ENCODE data around the gene KLHL25. TPM values are rescaled to one million over a fixed set of nuclear protein-coding genes. Genes with fewer than 3 reads are reported as not detected.

KLHL25 gene
- total RNA-seq, 1 experiment from 2014 or later, result 18.4 TPM

GRCh38 chr15:85717212-85717611 is 77.5 kb downstream of the KLHL25 start:
- H3K36me3 Mint-ChIP-seq (ENCODE audit: insufficient read depth in 1 of 3, low read depth in 3 of 3), result peaks cover 4 to 52% (median 45%) of the 10 kb centered on the region in 3 experiments; a peak in 6 of 7 replicates
- TF ChIP-seq, protein P1, sequence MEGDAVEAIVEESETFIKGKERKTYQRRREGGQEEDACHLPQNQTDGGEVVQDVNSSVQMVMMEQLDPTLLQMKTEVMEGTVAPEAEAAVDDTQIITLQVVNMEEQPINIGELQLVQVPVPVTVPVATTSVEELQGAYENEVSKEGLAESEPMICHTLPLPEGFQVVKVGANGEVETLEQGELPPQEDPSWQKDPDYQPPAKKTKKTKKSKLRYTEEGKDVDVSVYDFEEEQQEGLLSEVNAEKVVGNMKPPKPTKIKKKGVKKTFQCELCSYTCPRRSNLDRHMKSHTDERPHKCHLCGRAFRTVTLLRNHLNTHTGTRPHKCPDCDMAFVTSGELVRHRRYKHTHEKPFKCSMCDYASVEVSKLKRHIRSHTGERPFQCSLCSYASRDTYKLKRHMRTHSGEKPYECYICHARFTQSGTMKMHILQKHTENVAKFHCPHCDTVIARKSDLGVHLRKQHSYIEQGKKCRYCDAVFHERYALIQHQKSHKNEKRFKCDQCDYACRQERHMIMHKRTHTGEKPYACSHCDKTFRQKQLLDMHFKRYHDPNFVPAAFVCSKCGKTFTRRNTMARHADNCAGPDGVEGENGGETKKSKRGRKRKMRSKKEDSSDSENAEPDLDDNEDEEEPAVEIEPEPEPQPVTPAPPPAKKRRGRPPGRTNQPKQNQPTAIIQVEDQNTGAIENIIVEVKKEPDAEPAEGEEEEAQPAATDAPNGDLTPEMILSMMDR (conservative IDR thresholded peaks at IDR 0.05), result no peak
- H2BK12ac ChIP-seq (ENCODE audit: insufficient read length, low read depth, low read length), result no peak overlapping the region
- H2BK5ac ChIP-seq (ENCODE audit: insufficient read length, low read length), result no peak overlapping the region
- H3K27me3 Mint-ChIP-seq (ENCODE audit: low read depth), result no peaks in the 10 kb centered on the region
- no peak overlapping the region for H2BK120ac ChIP-seq (ENCODE audit: low read depth, low read length, poor library complexity, severe bottlenecking)
- no peak overlapping the region for H3K4me3 Mint-ChIP-seq
- no peak overlapping the region for H2BK15ac ChIP-seq (ENCODE audit: low read depth, low read length)
- H3K4ac ChIP-seq (ENCODE audit: low read depth, low read length), result no peak overlapping the region
- H3K9me3 Mint-ChIP-seq, result no peaks in the 10 kb centered on the region
- no peaks in the 10 kb centered on the region for H3K23me2 ChIP-seq (ENCODE audit: insufficient read length, low read depth, low read length, poor library complexity, severe bottlenecking)
- H3K27ac Mint-ChIP-seq, result no peak overlapping the region
- no peak overlapping the region for H2AFZ ChIP-seq (ENCODE audit: low read length)
- H4K5ac ChIP-seq (ENCODE audit: insufficient read length, low read depth, low read length), result no peak overlapping the region
- H3K79me1 ChIP-seq (ENCODE audit: insufficient read depth, low read depth, low read length, poor library complexity, severe bottlenecking), result no peaks in the 10 kb centered on the region
- no peak overlapping the region for H3K23ac ChIP-seq (ENCODE audit: insufficient read length, low read depth, low read length)
- no peak overlapping the region for H3K4me2 ChIP-seq (ENCODE audit: insufficient read depth, insufficient read length, low read length)
- no peaks in the 10 kb centered on the region for H4K20me1 ChIP-seq (ENCODE audit: control insufficient read depth, insufficient read depth, insufficient read length)
- no peaks in the 10 kb centered on the region for H3K4me1 ChIP-seq (ENCODE audit: insufficient read depth, low read length)
- H3K9ac ChIP-seq (ENCODE audit: extremely low read depth, insufficient read length, low read length), result no peak overlapping the region
- H3K4me1 Mint-ChIP-seq, result peaks cover 6% of the 10 kb centered on the region in 2 experiments; a peak in 3 of 4 replicates
- no peak overlapping the region for H4K8ac ChIP-seq (replicated peaks; ENCODE audit: insufficient read length, low read depth, low read length)
- H3K18ac ChIP-seq (ENCODE audit: insufficient read length, low read depth, low read length), result no peak overlapping the region
- H3K27ac ChIP-seq (ENCODE audit: insufficient read length, low read depth, low read length), result no peak overlapping the region
- no peak overlapping the region for H2AK5ac ChIP-seq (ENCODE audit: insufficient read length, low read length)
- H3K56ac ChIP-seq (ENCODE audit: insufficient read length, low read depth, low read length), result no peak overlapping the region
- no peaks in the 10 kb centered on the region for H3K79me2 ChIP-seq (ENCODE audit: insufficient read depth, low read length)
- H3K9me3 ChIP-seq (ENCODE audit: control insufficient read depth, low read depth, low read length), result no peaks in the 10 kb centered on the region
- no peak for DNase-seq
- H3T11ph ChIP-seq (ENCODE audit: low read length), result no peak overlapping the region
- H3K27me3 ChIP-seq (ENCODE audit: insufficient read depth, low read length), result no peaks in the 10 kb centered on the region
- WGBS (ENCODE audit: extremely low coverage, insufficient read length, low lambda C conversion rate), result no CpG with 5 or more reads among the region's 2 CpGs
- H2BK20ac ChIP-seq (ENCODE audit: low read depth, low read length, poor library complexity, severe bottlenecking), result no peak overlapping the region
- no peak overlapping the region for H4K91ac ChIP-seq (ENCODE audit: insufficient read length, low read depth, low read length)
- H3K14ac ChIP-seq (ENCODE audit: insufficient read depth, low read length), result no peak overlapping the region
